ENCODE data around the gene COLEC12.
A peak's percentile ranks its signal among the peaks of the same experiment; 100 is the strongest.

COLEC12 gene

DNA sequence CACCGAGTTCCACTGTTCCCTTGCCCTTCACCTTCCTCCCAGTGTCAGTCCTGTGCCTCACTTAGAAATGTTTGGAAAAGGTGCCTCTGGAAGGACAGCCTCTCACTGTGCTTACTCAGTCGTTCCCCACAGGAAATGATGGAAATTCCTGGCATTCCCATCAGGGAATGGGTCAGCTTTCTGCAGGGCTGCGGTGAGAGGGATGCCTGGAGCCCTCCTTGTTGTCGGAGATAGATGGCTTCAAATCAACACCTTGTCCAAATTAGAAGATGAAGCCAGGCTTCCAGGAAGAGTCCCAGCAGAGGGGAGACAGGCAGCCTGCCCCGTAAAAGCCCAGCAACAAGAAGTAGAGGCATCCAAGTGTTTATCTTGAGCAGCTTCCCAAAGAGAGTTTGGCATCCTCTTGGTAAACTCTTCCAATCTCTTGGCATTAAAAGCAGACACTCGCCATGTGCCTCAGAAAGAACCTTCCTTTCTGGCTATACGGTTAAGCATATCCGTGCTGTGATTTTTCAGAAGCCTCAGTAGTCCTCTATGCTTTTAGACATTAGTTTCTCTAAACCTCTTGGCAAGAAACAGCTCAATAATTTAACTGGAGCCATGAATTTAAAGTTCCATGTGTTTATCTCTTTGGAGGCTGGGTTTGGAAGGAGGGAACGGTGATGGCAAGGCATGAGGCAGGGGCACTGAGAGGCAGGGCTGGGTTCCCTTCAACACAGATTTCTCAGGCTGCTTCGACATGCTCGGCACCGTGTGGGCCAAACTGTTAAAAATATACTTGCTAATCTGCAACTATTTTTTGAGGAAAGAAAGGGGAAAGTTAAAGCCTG lies 25.1 kb downstream of the COLEC12 start:
- WGBS (ENCODE audit: insufficient coverage) = 89% methylated on average over 7 of the region's 12 CpGs
- no peaks in the 10 kb centered on the region for H3K27me3 ChIP-seq (replicated peaks in 2 of 5; ENCODE audit: control insufficient read depth in 4 of 5, insufficient read depth in 5 of 5, low read length in 4 of 5)
- no peak overlapping the region for H3K4me3 ChIP-seq (ENCODE audit: control insufficient read depth in 1 of 7, extremely low read depth in 1 of 7, insufficient read depth in 4 of 7, low read depth in 2 of 7, low read length in 6 of 7)
- no peak overlapping the region for H3K27ac ChIP-seq (ENCODE audit: insufficient read depth in 1 of 2, low read depth in 1 of 2, low read length in 2 of 2, poor library complexity in 1 of 2, severe bottlenecking in 2 of 2)
- CTCF ChIA-PET = interaction anchor here (1.6 to 2.8 kb wide), 3 partner anchors 9 to 182 kb away, joined by 4 to 8 read pairs (median 8); no protein-coding TSS in a partner anchor
- no peaks in the 10 kb centered on the region for H3K9me3 ChIP-seq (ENCODE audit: control extremely low read depth in 1 of 5, control insufficient read depth in 4 of 5, insufficient read depth in 2 of 5, low read depth in 1 of 5, low read length in 4 of 5)
- POLR2A ChIA-PET = no interaction called here
- DNase-seq = no peak
- peaks cover 0 to 3% (median 0%) of the 10 kb centered on the region in 4 experiments for H3K4me1 ChIP-seq (ENCODE audit: control extremely low read depth in 1 of 4, control insufficient read depth in 4 of 4, insufficient read depth in 4 of 4, low read length in 3 of 4)
- H3K36me3 ChIP-seq (ENCODE audit: control insufficient read depth in 4 of 4, insufficient read depth in 4 of 4, low read length in 3 of 4) = no peaks in the 10 kb centered on the region

DNA sequence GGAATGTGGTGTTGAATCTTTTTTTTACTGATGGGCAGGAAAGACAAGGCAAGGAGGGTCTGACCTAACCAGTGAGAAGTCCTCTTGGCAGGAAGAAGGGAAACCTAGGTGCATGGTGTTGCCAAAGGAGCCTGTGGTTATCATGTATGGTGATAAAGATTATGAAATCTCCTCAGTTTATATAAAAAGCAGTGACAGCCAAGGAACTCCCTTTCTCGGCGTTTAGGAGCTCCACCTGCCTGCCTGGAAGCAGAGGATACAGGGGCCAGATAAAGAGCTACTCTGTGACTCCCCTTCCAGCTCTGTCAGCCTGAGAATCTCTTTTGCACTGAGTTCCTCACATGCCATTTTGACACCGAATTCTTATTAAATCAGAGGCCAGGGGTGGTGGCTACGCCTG lies 26.1 kb downstream of the COLEC12 start:
- CTCF ChIA-PET = no interaction called here
- H3K36me3 ChIP-seq (ENCODE audit: control insufficient read depth in 4 of 4, insufficient read depth in 4 of 4, low read length in 3 of 4) = no peaks in the 10 kb centered on the region

DNA sequence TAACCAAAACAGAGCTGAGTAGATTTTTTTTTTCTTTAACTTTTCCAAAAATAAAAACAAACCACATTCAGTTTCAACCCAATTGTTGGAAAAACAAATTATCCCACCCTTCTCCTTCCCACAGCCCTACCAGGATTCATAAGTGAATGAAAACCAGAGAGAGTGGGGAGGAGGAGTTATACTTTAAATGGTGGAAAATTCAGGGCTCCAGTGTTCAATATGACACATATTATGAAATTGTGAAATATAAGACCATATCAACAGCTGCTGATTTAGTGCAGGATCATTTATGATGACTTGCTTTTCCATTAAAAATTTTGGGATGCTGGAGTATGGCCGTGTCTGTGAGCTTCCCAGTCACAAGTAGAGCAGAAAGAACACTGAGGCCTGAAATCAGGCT lies 26.7 kb downstream of the COLEC12 start:
- Histone ChIP-seq H3K4me3 (ENCODE audit: control insufficient read depth in 1 of 7, extremely low read depth in 1 of 7, insufficient read depth in 4 of 7, low read depth in 2 of 7, low read length in 6 of 7) (no peak overlapping the region), H3K27ac (ENCODE audit: insufficient read depth in 1 of 2, low read depth in 1 of 2, low read length in 2 of 2, poor library complexity in 1 of 2, severe bottlenecking in 2 of 2) (no peak overlapping the region), H3K27me3 (replicated peaks in 2 of 5; ENCODE audit: control insufficient read depth in 4 of 5, insufficient read depth in 5 of 5, low read length in 4 of 5) (peaks cover 0 to 2% (median 0%) of the 10 kb centered on the region in 5 experiments), H3K9me3 (ENCODE audit: control extremely low read depth in 1 of 5, control insufficient read depth in 4 of 5, insufficient read depth in 2 of 5, low read depth in 1 of 5, low read length in 4 of 5) (no peaks in the 10 kb centered on the region), H3K36me3 (ENCODE audit: control insufficient read depth in 4 of 4, insufficient read depth in 4 of 4, low read length in 3 of 4) (no peaks in the 10 kb centered on the region), H3K4me1 (ENCODE audit: control extremely low read depth in 1 of 4, control insufficient read depth in 4 of 4, insufficient read depth in 4 of 4, low read length in 3 of 4) (peaks cover 0 to 3% (median 0%) of the 10 kb centered on the region in 4 experiments)
- CTCF ChIA-PET = no interaction called here
- no peak for DNase-seq
- WGBS (ENCODE audit: insufficient coverage) = 86% methylated on average over 1 of the region's 1 CpG
- POLR2A ChIA-PET = no interaction called here

More for the DNA sequence above, 26.1 kb downstream of the COLEC12 start:
- H3K27ac ChIP-seq (ENCODE audit: insufficient read depth in 1 of 2, low read depth in 1 of 2, low read length in 2 of 2, poor library complexity in 1 of 2, severe bottlenecking in 2 of 2) = no peak overlapping the region
- H3K4me1 ChIP-seq (ENCODE audit: control extremely low read depth in 1 of 4, control insufficient read depth in 4 of 4, insufficient read depth in 4 of 4, low read length in 3 of 4) = peaks cover 0 to 3% (median 0%) of the 10 kb centered on the region in 4 experiments
- no peak overlapping the region for H3K4me3 ChIP-seq (ENCODE audit: control insufficient read depth in 1 of 7, extremely low read depth in 1 of 7, insufficient read depth in 4 of 7, low read depth in 2 of 7, low read length in 6 of 7)
- WGBS (ENCODE audit: insufficient coverage) = 73% methylated on average over 4 of the region's 4 CpGs
- POLR2A ChIA-PET = no interaction called here
- no peaks in the 10 kb centered on the region for H3K9me3 ChIP-seq (ENCODE audit: control extremely low read depth in 1 of 5, control insufficient read depth in 4 of 5, insufficient read depth in 2 of 5, low read depth in 1 of 5, low read length in 4 of 5)
- peaks cover 0 to 1% (median 0%) of the 10 kb centered on the region in 5 experiments for H3K27me3 ChIP-seq (replicated peaks in 2 of 5; ENCODE audit: control insufficient read depth in 4 of 5, insufficient read depth in 5 of 5, low read length in 4 of 5)
- no peak for DNase-seq

DNA sequence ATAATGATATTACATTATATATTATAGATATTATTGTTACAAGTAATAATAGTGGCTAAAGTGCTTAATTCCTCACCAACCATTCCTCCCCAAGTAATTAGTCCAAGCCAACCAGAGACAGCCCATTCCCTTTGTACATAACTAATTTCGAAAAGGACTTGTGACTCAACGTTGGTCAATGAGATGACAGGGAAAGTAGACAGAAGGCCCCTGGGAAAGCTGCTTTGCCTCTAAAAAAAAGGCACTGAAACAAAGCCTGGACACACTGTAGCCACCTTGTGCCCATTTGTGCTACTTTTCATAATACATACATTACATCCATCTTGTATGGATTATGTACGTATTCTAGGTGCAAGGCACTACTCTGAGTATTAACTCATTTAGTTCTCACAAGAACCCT lies 28.8 kb downstream of the COLEC12 start:
- ChIA-PET POLR2A (no interaction called here), CTCF (no interaction called here)
- Histone ChIP-seq H3K27ac (ENCODE audit: insufficient read depth in 1 of 2, low read depth in 1 of 2, low read length in 2 of 2, poor library complexity in 1 of 2, severe bottlenecking in 2 of 2) (no peak overlapping the region), H3K36me3 (ENCODE audit: control insufficient read depth in 4 of 4, insufficient read depth in 4 of 4, low read length in 3 of 4) (no peaks in the 10 kb centered on the region), H3K4me3 (ENCODE audit: control insufficient read depth in 1 of 7, extremely low read depth in 1 of 7, insufficient read depth in 4 of 7, low read depth in 2 of 7, low read length in 6 of 7) (no peak overlapping the region), H3K9me3 (ENCODE audit: control extremely low read depth in 1 of 5, control insufficient read depth in 4 of 5, insufficient read depth in 2 of 5, low read depth in 1 of 5, low read length in 4 of 5) (no peaks in the 10 kb centered on the region), H3K4me1 (ENCODE audit: control extremely low read depth in 1 of 4, control insufficient read depth in 4 of 4, insufficient read depth in 4 of 4, low read length in 3 of 4) (peaks cover 0 to 3% (median 0%) of the 10 kb centered on the region in 4 experiments), H3K27me3 (replicated peaks in 2 of 5; ENCODE audit: control insufficient read depth in 4 of 5, insufficient read depth in 5 of 5, low read length in 4 of 5) (peaks cover 0 to 2% (median 0%) of the 10 kb centered on the region in 5 experiments)
- no peak for DNase-seq
- 83% methylated on average over 1 of the region's 3 CpGs for WGBS (ENCODE audit: insufficient coverage)

DNA sequence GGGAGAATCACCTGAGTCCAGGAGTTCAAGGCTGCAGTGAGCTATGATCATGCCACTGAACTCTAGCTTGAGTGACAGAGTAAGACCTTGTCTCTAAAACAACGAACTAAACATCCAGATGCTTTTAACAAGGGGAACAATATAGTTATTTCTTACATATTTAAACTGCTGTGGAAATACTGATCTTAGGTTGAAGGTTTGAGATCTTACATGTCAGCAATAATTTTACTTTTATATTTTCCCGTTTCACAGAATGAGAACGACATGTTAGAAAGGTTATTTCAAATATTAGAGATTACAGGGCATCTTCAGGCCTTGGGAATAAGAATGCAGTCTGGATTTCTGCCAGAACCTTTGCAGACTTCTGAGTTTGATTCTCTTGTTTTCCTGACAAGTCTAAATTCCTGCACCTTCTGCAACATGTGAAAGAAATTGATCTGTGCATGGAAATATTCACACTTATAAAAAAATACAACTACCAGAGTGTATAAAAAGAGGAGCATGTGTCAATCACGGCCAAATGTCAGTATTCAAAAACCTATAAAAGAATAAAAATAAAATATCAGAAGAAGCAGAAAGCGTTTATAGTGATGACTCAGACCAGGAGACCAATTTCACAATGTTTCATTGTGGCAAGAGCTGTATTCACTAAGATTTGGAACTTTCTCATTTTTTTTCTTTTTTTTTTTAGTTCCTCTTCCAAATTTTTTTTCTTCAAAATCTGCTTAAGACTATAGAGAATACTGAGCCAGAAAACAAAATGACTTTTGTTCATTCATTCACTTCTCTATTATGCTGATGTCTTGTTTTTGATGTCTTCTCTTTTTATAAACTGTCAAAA lies 29.6 kb downstream of the COLEC12 start:
- Histone ChIP-seq H3K4me1 (ENCODE audit: control extremely low read depth in 1 of 4, control insufficient read depth in 4 of 4, insufficient read depth in 4 of 4, low read length in 3 of 4) (peaks cover 0 to 3% (median 0%) of the 10 kb centered on the region in 4 experiments), H3K9me3 (ENCODE audit: control extremely low read depth in 1 of 5, control insufficient read depth in 4 of 5, insufficient read depth in 2 of 5, low read depth in 1 of 5, low read length in 4 of 5) (no peaks in the 10 kb centered on the region), H3K27me3 (replicated peaks in 2 of 5; ENCODE audit: control insufficient read depth in 4 of 5, insufficient read depth in 5 of 5, low read length in 4 of 5) (peaks cover 0 to 2% (median 0%) of the 10 kb centered on the region in 5 experiments), H3K36me3 (ENCODE audit: control insufficient read depth in 4 of 4, insufficient read depth in 4 of 4, low read length in 3 of 4) (no peaks in the 10 kb centered on the region), H3K27ac (ENCODE audit: insufficient read depth in 1 of 2, low read depth in 1 of 2, low read length in 2 of 2, poor library complexity in 1 of 2, severe bottlenecking in 2 of 2) (no peak overlapping the region), H3K4me3 (ENCODE audit: control insufficient read depth in 1 of 7, extremely low read depth in 1 of 7, insufficient read depth in 4 of 7, low read depth in 2 of 7, low read length in 6 of 7) (no peak overlapping the region)
- ChIA-PET POLR2A (interaction anchor here (0.6 kb wide), 1 partner anchor 292 kb away, joined by 3 read pairs; no protein-coding TSS in a partner anchor), CTCF (interaction anchor here (0.6 to 0.9 kb wide), 2 partner anchors 10 to 26 kb away, joined by 3 read pairs; no protein-coding TSS in a partner anchor)
- peak; percentile 23 to 73 (median 71) for DNase-seq
- no CpG with 5 or more reads among the region's 5 CpGs for WGBS (ENCODE audit: insufficient coverage)

DNA sequence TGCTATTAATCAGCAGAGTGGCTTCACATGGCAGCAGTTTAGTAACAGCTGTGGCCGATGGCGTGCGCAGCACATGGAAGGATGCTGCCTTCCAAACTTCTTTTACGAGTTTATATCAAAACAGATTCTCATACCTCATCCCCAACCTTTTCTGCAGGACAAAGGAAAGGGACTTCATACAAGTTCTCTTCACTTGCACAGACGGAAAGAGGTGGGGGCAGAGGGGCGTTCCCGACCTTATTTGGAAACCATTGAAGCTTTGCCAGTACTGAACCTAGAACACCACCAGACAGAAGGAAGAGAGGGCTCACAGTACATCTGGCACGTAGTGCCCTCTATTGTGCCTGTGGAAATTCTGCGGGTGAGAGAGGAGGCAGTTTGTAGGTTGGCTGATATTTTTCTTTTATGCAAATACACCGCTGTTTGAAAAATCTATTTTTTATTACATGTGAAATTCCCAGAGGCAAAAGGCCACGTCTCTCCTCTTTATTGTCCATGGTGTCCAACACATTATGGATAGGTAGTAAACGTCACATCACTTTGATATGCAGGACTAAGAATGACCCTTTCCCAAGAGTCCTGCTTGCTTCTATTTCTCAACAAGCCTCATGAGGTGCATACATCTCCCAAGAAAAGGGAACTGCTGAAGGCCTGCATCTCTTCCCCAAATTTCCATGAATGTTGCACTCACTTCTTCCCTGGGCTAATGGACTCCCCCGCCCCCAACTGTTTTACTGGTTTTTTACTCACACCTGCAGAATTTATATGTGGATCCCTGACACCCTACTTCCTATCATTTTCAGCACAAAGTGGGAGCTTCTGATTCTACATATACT lies 31.3 kb downstream of the COLEC12 start:
- Histone ChIP-seq H3K27me3 (replicated peaks in 2 of 5; ENCODE audit: control insufficient read depth in 4 of 5, insufficient read depth in 5 of 5, low read length in 4 of 5) (peaks cover 0 to 2% (median 0%) of the 10 kb centered on the region in 5 experiments), H3K9me3 (ENCODE audit: control extremely low read depth in 1 of 5, control insufficient read depth in 4 of 5, insufficient read depth in 2 of 5, low read depth in 1 of 5, low read length in 4 of 5) (no peaks in the 10 kb centered on the region), H3K4me3 (ENCODE audit: control insufficient read depth in 1 of 7, extremely low read depth in 1 of 7, insufficient read depth in 4 of 7, low read depth in 2 of 7, low read length in 6 of 7) (no peak overlapping the region), H3K4me1 (ENCODE audit: control extremely low read depth in 1 of 4, control insufficient read depth in 4 of 4, insufficient read depth in 4 of 4, low read length in 3 of 4) (peaks cover under 1 to 3% (median under 1%) of the 10 kb centered on the region in 4 experiments), H3K27ac (ENCODE audit: insufficient read depth in 1 of 2, low read depth in 1 of 2, low read length in 2 of 2, poor library complexity in 1 of 2, severe bottlenecking in 2 of 2) (no peak overlapping the region), H3K36me3 (ENCODE audit: control insufficient read depth in 4 of 4, insufficient read depth in 4 of 4, low read length in 3 of 4) (no peaks in the 10 kb centered on the region)
- WGBS (ENCODE audit: insufficient coverage) = 73% methylated on average over 8 of the region's 13 CpGs
- POLR2A ChIA-PET = no interaction called here
- DNase-seq = peak; percentile 19 to 55 (median 49)
- CTCF ChIA-PET = interaction anchor here (0.9 to 1.9 kb wide), 2 partner anchors 31 to 159 kb away, joined by 3 to 8 read pairs; no protein-coding TSS in a partner anchor

All from common myeloid progenitor, CD34-positive (primary cell).